Measurements from ENCODE around the gene RHOF.
A peak's percentile ranks its signal among the peaks of the same experiment; 100 is the strongest.

The RHOF gene

GRCh38 chr12:121804417-121805111 lies 11.1 kb upstream of the RHOF start:
- no peak for DNase-seq (ENCODE audit: low spot score)

GRCh38 chr12:121803861-121804416 lies 10.5 kb upstream of the RHOF start, which contains the start of gene SETD1B:
Gene SETD1B (plus strand): TSS chr12:121804009. CDS start chr12:121804738, 729 bp downstream.
- peak; percentile 69 for DNase-seq (ENCODE audit: low spot score)

GRCh38 chr12:121802843-121803698 lies 9.6 kb upstream of the RHOF start:
- peak; percentile 94 for DNase-seq (ENCODE audit: low spot score)

GRCh38 chr12:121802485-121802842 lies 9.0 kb upstream of the RHOF start:
- no peak for DNase-seq (ENCODE audit: low spot score)

GRCh38 chr12:121801595-121802484 lies 8.4 kb upstream of the RHOF start:
- DNase-seq (ENCODE audit: low spot score): peak; percentile 65

GRCh38 chr12:121800694-121801594 lies 7.5 kb upstream of the RHOF start:
- DNase-seq (ENCODE audit: low spot score): peak; percentile 90

GRCh38 chr12:121799842-121800693 lies 6.6 kb upstream of the RHOF start:
- DNase-seq (ENCODE audit: low spot score): peak; percentile 89

- peak; percentile 77 for DNase-seq (ENCODE audit: low spot score)
Measured at GRCh38 chr12:121799156-121799841, 5.8 kb upstream of the RHOF start.

GRCh38 chr12:121798787-121799155 lies 5.3 kb upstream of the RHOF start:
- no peak for DNase-seq (ENCODE audit: low spot score)

GRCh38 chr12:121797937-121798786 lies 4.7 kb upstream of the RHOF start:
- DNase-seq (ENCODE audit: low spot score): peak; percentile 38

GRCh38 chr12:121796855-121797751 lies 3.6 kb upstream of the RHOF start:
- DNase-seq (ENCODE audit: low spot score): peak; percentile 69

GRCh38 chr12:121795034-121795968 lies 1.8 kb upstream of the RHOF start:
- peak; percentile 87 for DNase-seq (ENCODE audit: low spot score)

- DNase-seq (ENCODE audit: low spot score): no peak
Measured at GRCh38 chr12:121794534-121795033, 1.1 kb upstream of the RHOF start.

- DNase-seq (ENCODE audit: low spot score): peak; percentile 96
Measured at GRCh38 chr12:121793838-121794533, 498 bp upstream of the RHOF start.

Measured in hematopoietic multipotent progenitor cell treated with erythropoietin and hydrocortisone succinate and interleukin-3 and kit ligand, for 15 days (in vitro differentiated cells).